GM12892 (cell line): ENCODE data around the gene RAB13.

Experiments
- DNase-seq: peaks from one replicate; pipeline ENCODE4 v3.0.0; 2011; ENCODE audit not compliant: insufficient read length
- FAIRE-seq: peaks from 2 replicates; lab custom pipeline; 2011; peaks lifted over from hg19 to GRCh38; lab: Jason Lieb, UNC
- POLR2A ChIP-seq: IDR thresholded peaks from 2 replicates; pipeline ENCODE4 v1.6.1; 2011; ENCODE audit warnings: low read depth, low read length, control low read depth
- POLR2AphosphoS5 ChIP-seq: IDR thresholded peaks from 2 replicates; pipeline ENCODE4 v1.6.1; 2011; ENCODE audit warnings: low read depth, low read length, control low read depth
- TAF1 ChIP-seq: IDR thresholded peaks from 2 replicates; pipeline ENCODE4 v1.6.1; 2011; ENCODE audit warnings: low read depth, mild to moderate bottlenecking, control low read depth, low read length, borderline replicate concordance

The RAB13 gene

GRCh38 chr1:153960206-153960605 is 25.9 kb downstream of the RAB13 start:
- DNase-seq (no peak), FAIRE-seq (no peak)

GRCh38 chr1:153959454-153959853 is 26.7 kb downstream of the RAB13 start:
- no peak for DNase-seq
- no peak for FAIRE-seq
- no peak for TF ChIP-seq POLR2AphosphoS5
- TF ChIP-seq TAF1 = no peak
- TF ChIP-seq POLR2A = no peak

More at GRCh38 chr1:153960206-153960605, 25.9 kb downstream of the RAB13 start:
- no peak for TF ChIP-seq POLR2A
- no peak for TF ChIP-seq TAF1
- TF ChIP-seq POLR2AphosphoS5 = no peak

- DNase-seq (no peak), FAIRE-seq (no peak)
- no peak for TF ChIP-seq POLR2A
- no peak for TF ChIP-seq POLR2AphosphoS5
- TF ChIP-seq TAF1 = no peak
Measured at GRCh38 chr1:153958961-153959260, 27.2 kb downstream of the RAB13 start.

- TF ChIP-seq POLR2AphosphoS5 = no peak
- peak; percentile 61; the same call in 1 of the 2 replicates for TF ChIP-seq POLR2A
- 0 out of 2 replicates have a peak, but pooled peaks have one; percentile 8 for TF ChIP-seq TAF1
- FAIRE-seq (peak; percentile 94), DNase-seq (peak; percentile 97)
Measured at GRCh38 chr1:153958111-153958960, 27.8 kb downstream of the RAB13 start, which contains the start of gene CRTC2. CRTC2 (minus strand) TSS chr1:153958612; CDS start chr1:153958497, 115 bp downstream.

- peak; percentile 57; the same call in 1 of the 2 replicates for TF ChIP-seq TAF1
- no peak; the same call in 1 of the 2 replicates for TF ChIP-seq POLR2A
- peak; percentile 73 for TF ChIP-seq POLR2AphosphoS5
- FAIRE-seq = peak; percentile 89
- DNase-seq = no peak
Measured at GRCh38 chr1:153957744-153958110, 28.4 kb downstream of the RAB13 start.

GRCh38 chr1:153956997-153957715 is 29.0 kb downstream of the RAB13 start:
- no peak for FAIRE-seq

GRCh38 chr1:153954826-153955225 is 31.3 kb downstream of the RAB13 start:
- no peak for FAIRE-seq
- TF ChIP-seq TAF1 = no peak
- TF ChIP-seq POLR2AphosphoS5 = no peak
- TF ChIP-seq POLR2A = no peak
- DNase-seq = no peak

More at GRCh38 chr1:153956997-153957715, 29.0 kb downstream of the RAB13 start:
- TF ChIP-seq POLR2AphosphoS5 (no peak), POLR2A (no peak), TAF1 (no peak)
- no peak for DNase-seq

GRCh38 chr1:153953859-153954365 is 32.2 kb downstream of the RAB13 start:
- no peak for TF ChIP-seq POLR2A
- no peak for TF ChIP-seq POLR2AphosphoS5
- TF ChIP-seq TAF1 = no peak
- FAIRE-seq (no peak), DNase-seq (no peak)

- DNase-seq (no peak), FAIRE-seq (no peak)
- no peak for TF ChIP-seq POLR2A
- no peak for TF ChIP-seq POLR2AphosphoS5
- no peak for TF ChIP-seq TAF1
Measured at GRCh38 chr1:153951801-153952200, 34.3 kb downstream of the RAB13 start.

GRCh38 chr1:153951183-153951582 is 35.0 kb downstream of the RAB13 start:
- TF ChIP-seq TAF1 (no peak), POLR2AphosphoS5 (no peak), POLR2A (no peak)
- DNase-seq (no peak), FAIRE-seq (no peak)

- TF ChIP-seq POLR2A (peak; percentile 38; the same call in 1 of the 2 replicates), POLR2AphosphoS5 (no peak), TAF1 (no peak)
- FAIRE-seq = no peak
- peak; percentile 99 for DNase-seq
Measured at GRCh38 chr1:153946622-153947241, 39.4 kb downstream of the RAB13 start, which contains the start of gene DENND4B. DENND4B (minus strand) TSS chr1:153946718; CDS start chr1:153944374, 2,344 bp downstream.
